Neutrophil (primary cell): ENCODE measurements around the gene NDST3.
"Not testable (repeated sequence)": the region's sequence is repeated elsewhere in the genome, so short reads cannot be mapped to it uniquely, and the experiment has no call there.

Source experiments
- H3K27ac ChIP-seq: fragments of 200-600 bp; sonication (generic); 2 replicates; pipeline ENCODE4 v1.5.1; 2016; ENCODE audit warnings: mild to moderate bottlenecking, moderate library complexity
- H3K27me3 ChIP-seq: fragments of 200-600 bp; sonication (generic); 2 replicates; pipeline ENCODE4 v1.6.0; 2016; ENCODE audit warnings: mild to moderate bottlenecking
- H3K36me3 ChIP-seq: fragments of 200-600 bp; sonication (generic); 2 replicates; pipeline ENCODE4 v1.5.1; 2017
- H3K4me1 ChIP-seq, 2 experiments: fragments of 200-600 bp in 1 of 2; sonication (generic) in 1 of 2; 1 replicate in 1 of 2; 2 replicates in 1 of 2; pipeline versions ENCODE4 v1.5.1 to v1.6.1; 2013 to 2016; ENCODE audit warnings: low read depth in 1 of 2, low read length in 1 of 2, mild to moderate bottlenecking in 1 of 2, moderate library complexity in 1 of 2; ENCODE audit not compliant: control insufficient read depth in 1 of 2, insufficient read depth in 1 of 2
- H3K4me3 ChIP-seq, 2 experiments: fragments of 200-600 bp in 1 of 2; sonication (generic) in 1 of 2; 1 replicate in 1 of 2; 2 replicates in 1 of 2; pipeline ENCODE4 v1.5.1; 2013 to 2016; ENCODE audit warnings: low read depth in 1 of 2, low read length in 1 of 2, mild to moderate bottlenecking in 1 of 2, moderate library complexity in 1 of 2
- H3K9me3 ChIP-seq: fragments of 200-600 bp; sonication (generic); 2 replicates; pipeline ENCODE4 v1.5.1; 2016
- TF ChIP-seq, protein P1 (sequence below): fragments of 200-600 bp; sonication (generic); IDR thresholded peaks from 2 replicates; pipeline ENCODE4 v1.5.1; 2016; ENCODE audit warnings: antibody characterized with exemption

The NDST3 gene

GRCh38 chr4:118286685-118287084 is 252.4 kb downstream of the NDST3 start:
- H3K36me3 ChIP-seq = no peaks in the 10 kb centered on the region
- TF ChIP-seq, protein P1, sequence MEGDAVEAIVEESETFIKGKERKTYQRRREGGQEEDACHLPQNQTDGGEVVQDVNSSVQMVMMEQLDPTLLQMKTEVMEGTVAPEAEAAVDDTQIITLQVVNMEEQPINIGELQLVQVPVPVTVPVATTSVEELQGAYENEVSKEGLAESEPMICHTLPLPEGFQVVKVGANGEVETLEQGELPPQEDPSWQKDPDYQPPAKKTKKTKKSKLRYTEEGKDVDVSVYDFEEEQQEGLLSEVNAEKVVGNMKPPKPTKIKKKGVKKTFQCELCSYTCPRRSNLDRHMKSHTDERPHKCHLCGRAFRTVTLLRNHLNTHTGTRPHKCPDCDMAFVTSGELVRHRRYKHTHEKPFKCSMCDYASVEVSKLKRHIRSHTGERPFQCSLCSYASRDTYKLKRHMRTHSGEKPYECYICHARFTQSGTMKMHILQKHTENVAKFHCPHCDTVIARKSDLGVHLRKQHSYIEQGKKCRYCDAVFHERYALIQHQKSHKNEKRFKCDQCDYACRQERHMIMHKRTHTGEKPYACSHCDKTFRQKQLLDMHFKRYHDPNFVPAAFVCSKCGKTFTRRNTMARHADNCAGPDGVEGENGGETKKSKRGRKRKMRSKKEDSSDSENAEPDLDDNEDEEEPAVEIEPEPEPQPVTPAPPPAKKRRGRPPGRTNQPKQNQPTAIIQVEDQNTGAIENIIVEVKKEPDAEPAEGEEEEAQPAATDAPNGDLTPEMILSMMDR = no peak
- H3K4me3 ChIP-seq = no peak overlapping the region
- no peaks in the 10 kb centered on the region for H3K9me3 ChIP-seq
- H3K4me1 ChIP-seq = no peaks in the 10 kb centered on the region
- H3K27ac ChIP-seq = no peak overlapping the region
- no peaks in the 10 kb centered on the region for H3K27me3 ChIP-seq

GRCh38 chr4:118287711-118288451 is 253.6 kb downstream of the NDST3 start:
- H3K4me1 ChIP-seq = no peaks in the 10 kb centered on the region
- no peaks in the 10 kb centered on the region for H3K27me3 ChIP-seq
- H3K9me3 ChIP-seq = no peaks in the 10 kb centered on the region
- no peaks in the 10 kb centered on the region for H3K36me3 ChIP-seq
- no peak overlapping the region for H3K27ac ChIP-seq
- no peak overlapping the region for H3K4me3 ChIP-seq
- TF ChIP-seq, protein P1 = no peak

- TF ChIP-seq, protein P1 = no peak
- Histone ChIP-seq H3K9me3 (no peaks in the 10 kb centered on the region), H3K4me1 (no peaks in the 10 kb centered on the region), H3K36me3 (no peaks in the 10 kb centered on the region), H3K27ac (no peak overlapping the region), H3K4me3 (no peak overlapping the region), H3K27me3 (no peaks in the 10 kb centered on the region)
Observed at GRCh38 chr4:118289794-118290193, 255.5 kb downstream of the NDST3 start.

DNA sequence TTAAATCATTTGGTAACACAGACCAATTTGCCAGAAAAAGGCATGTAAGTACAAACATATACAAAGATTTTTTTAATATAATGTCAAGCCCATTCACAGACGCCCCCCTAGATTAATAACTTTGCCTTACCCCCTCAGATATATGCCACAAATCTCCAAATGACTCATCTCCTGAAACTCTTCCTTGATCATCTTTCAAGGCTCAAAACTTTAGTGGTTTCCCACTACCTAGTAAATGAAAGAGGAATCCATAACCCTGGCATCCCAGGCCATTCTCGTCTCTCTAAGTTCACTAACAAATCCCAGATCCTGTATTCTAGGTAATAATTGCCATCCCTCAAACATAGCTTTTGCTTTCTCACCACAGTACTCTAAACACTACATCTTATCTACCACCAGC is 256.7 kb downstream of the NDST3 start:
- Histone ChIP-seq H3K9me3 (no peaks in the 10 kb centered on the region), H3K4me1 (no peaks in the 10 kb centered on the region), H3K27ac (no peak overlapping the region), H3K36me3 (no peaks in the 10 kb centered on the region), H3K4me3 (no peak overlapping the region), H3K27me3 (no peaks in the 10 kb centered on the region)
- TF ChIP-seq, protein P1 = no peak

DNA sequence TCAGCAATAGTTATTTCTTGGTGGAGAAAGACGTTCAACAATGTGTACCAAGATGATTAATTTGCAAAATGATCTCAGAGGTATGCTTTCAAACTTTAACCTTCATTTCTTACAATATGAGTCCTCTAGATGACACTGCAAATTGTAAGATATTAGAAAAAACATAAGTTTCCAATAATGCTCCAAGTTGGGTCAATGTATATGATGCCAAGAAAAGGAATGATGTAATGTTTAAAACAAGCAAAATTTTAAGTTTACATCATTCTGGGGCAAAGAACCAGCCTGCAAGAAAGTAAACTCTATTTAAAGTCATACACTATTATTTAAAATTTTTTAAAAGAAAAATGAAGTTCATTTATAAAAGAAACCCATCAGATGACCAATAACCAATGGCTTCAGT is 262.4 kb downstream of the NDST3 start:
- no peaks in the 10 kb centered on the region for H3K9me3 ChIP-seq
- no peaks in the 10 kb centered on the region for H3K4me1 ChIP-seq
- H3K4me3 ChIP-seq = no peak overlapping the region
- TF ChIP-seq, protein P1 = no peak
- no peak overlapping the region for H3K27ac ChIP-seq
- no peaks in the 10 kb centered on the region for H3K27me3 ChIP-seq
- H3K36me3 ChIP-seq = no peaks in the 10 kb centered on the region

GRCh38 chr4:118299619-118300018 is 265.3 kb downstream of the NDST3 start:
- not testable (repeated sequence) for H3K9me3 ChIP-seq, H3K27me3 ChIP-seq, H3K36me3 ChIP-seq, H3K27ac ChIP-seq, H3K4me1 ChIP-seq, H3K4me3 ChIP-seq
